Vagina (tissue), 2 donors: ENCODE measurements around the gene FHIT. TPM values are rescaled to one million over a fixed set of nuclear protein-coding genes. Genes with fewer than 3 reads are reported as not detected.

Experiments used
- DNase-seq, 2 donors: peaks; one replicate each; pipeline ENCODE4 v3.0.0-alpha.2; 2017; ENCODE audit errors: extremely low spot score in 2 of 2
- H3K27ac ChIP-seq: fragments of 200-600 bp; sonication (generic); one replicate; pipeline ENCODE4 v1.5.1; 2019
- H3K27me3 ChIP-seq: fragments of 200-600 bp; sonication (generic); one replicate; pipeline ENCODE4 v1.5.1; 2019
- H3K36me3 ChIP-seq, 2 donors: fragments of 200-600 bp; sonication (generic); one replicate each; pipeline ENCODE4 v1.5.1; 2017 to 2019
- H3K4me1 ChIP-seq: fragments of 200-600 bp; sonication (generic); one replicate; pipeline ENCODE4 v1.5.1; 2019
- H3K4me3 ChIP-seq, 2 donors: fragments of 200-600 bp; sonication (generic); 1 replicate in 1 of 2; 2 replicates in 1 of 2; pipeline ENCODE4 v1.5.1; 2016 to 2019
- H3K9me3 ChIP-seq: fragments of 200-600 bp; sonication (generic); one replicate; pipeline ENCODE4 v1.5.1; 2019
- CTCF ChIP-seq, 3 experiments: fragments of 450-650 bp in 2 of 3; fragments of 200-600 bp in 1 of 3; sonication (generic) in 1 of 3; IDR thresholded peaks; one replicate each; pipeline ENCODE4 v1.5.1; 2017 to 2019; ENCODE audit warnings: antibody characterized with exemption in 3 of 3, mild to moderate bottlenecking in 2 of 3, moderate library complexity in 2 of 3
- POLR2A ChIP-seq, 2 donors: fragments of 450-650 bp; IDR thresholded peaks; one replicate each; pipeline ENCODE4 v1.6.1; 2017; ENCODE audit warnings: antibody characterized with exemption in 2 of 2, mild to moderate bottlenecking in 2 of 2, moderate library complexity in 2 of 2
- POLR2AphosphoS5 ChIP-seq, 2 donors: sonication (generic); formaldehyde crosslinking; IDR thresholded peaks; one replicate each; pipeline ENCODE4 v1.9.0; 2017; ENCODE audit warnings: antibody characterized with exemption in 2 of 2, mild to moderate bottlenecking in 2 of 2, low read depth in 1 of 2; ENCODE audit not compliant: insufficient read depth in 1 of 2
- intact Hi-C: fragments of 100-400 bp; cut with DNase I; formaldehyde crosslinking; loops from one replicate; pipeline ENCODE4 v1.15.1; 2023
- total RNA-seq: library from RNA; depleted of rRNA; stranded (reverse); fragments of >200 nt; gene quantifications from one replicate; pipeline ENCODE4 v1.2.3, GENCODE V29; 2016

FHIT gene
- total RNA-seq, 1 donor from 2014 or later = 7.9 TPM

GRCh38 chr3:60957541-60957940 is 293.7 kb downstream of the FHIT start:
- Histone ChIP-seq H3K36me3 (no peaks in the 10 kb centered on the region), H3K4me3 (no peak overlapping the region), H3K4me1 (peaks cover 15% of the 10 kb centered on the region), H3K27me3 (no peaks in the 10 kb centered on the region), H3K9me3 (no peaks in the 10 kb centered on the region), H3K27ac (no peak overlapping the region)
- intact Hi-C loops = no loop called here
- no peak for TF ChIP-seq POLR2AphosphoS5 (IDR thresholded peaks at IDR 0.05; ENCODE audit: insufficient read depth in 1 of 2, low read depth in 1 of 2)
- TF ChIP-seq POLR2A (IDR thresholded peaks at IDR 0.05) = no peak
- TF ChIP-seq CTCF (IDR thresholded peaks at IDR 0.05) = no peak
- no peak for DNase-seq

- no peak for DNase-seq
- H3K27me3 ChIP-seq = no peaks in the 10 kb centered on the region
- TF ChIP-seq POLR2AphosphoS5 (IDR thresholded peaks at IDR 0.05; ENCODE audit: insufficient read depth in 1 of 2, low read depth in 1 of 2) (no peak), CTCF (IDR thresholded peaks at IDR 0.05) (no peak), POLR2A (IDR thresholded peaks at IDR 0.05) (no peak)
- H3K4me3 ChIP-seq = no peak overlapping the region
- intact Hi-C loops = no loop called here
- H3K4me1 ChIP-seq = peaks cover 15% of the 10 kb centered on the region
- no peak overlapping the region for H3K27ac ChIP-seq
- no peaks in the 10 kb centered on the region for H3K36me3 ChIP-seq
- no peaks in the 10 kb centered on the region for H3K9me3 ChIP-seq
Measured at GRCh38 chr3:60956729-60957128, 294.5 kb downstream of the FHIT start.

GRCh38 chr3:60955034-60955433 is 296.2 kb downstream of the FHIT start:
- no peak overlapping the region for H3K27ac ChIP-seq
- H3K9me3 ChIP-seq = no peaks in the 10 kb centered on the region
- H3K4me3 ChIP-seq = no peak overlapping the region
- intact Hi-C loops = no loop called here
- H3K27me3 ChIP-seq = no peaks in the 10 kb centered on the region
- DNase-seq = no peak
- no peak for TF ChIP-seq POLR2A (IDR thresholded peaks at IDR 0.05)
- TF ChIP-seq CTCF (IDR thresholded peaks at IDR 0.05) = no peak
- no peak for TF ChIP-seq POLR2AphosphoS5 (IDR thresholded peaks at IDR 0.05; ENCODE audit: insufficient read depth in 1 of 2, low read depth in 1 of 2)
- H3K36me3 ChIP-seq = no peaks in the 10 kb centered on the region
- peaks cover 15% of the 10 kb centered on the region for H3K4me1 ChIP-seq

- TF ChIP-seq POLR2A (IDR thresholded peaks at IDR 0.05) = no peak
- TF ChIP-seq CTCF (IDR thresholded peaks at IDR 0.05) = no peak
- no peak for TF ChIP-seq POLR2AphosphoS5 (IDR thresholded peaks at IDR 0.05; ENCODE audit: insufficient read depth in 1 of 2, low read depth in 1 of 2)
- no peaks in the 10 kb centered on the region for H3K9me3 ChIP-seq
Measured at GRCh38 chr3:60954048-60954447, 297.2 kb downstream of the FHIT start.

GRCh38 chr3:60953351-60953750 is 297.9 kb downstream of the FHIT start:
- no peaks in the 10 kb centered on the region for H3K27me3 ChIP-seq
- peaks cover 15% of the 10 kb centered on the region for H3K4me1 ChIP-seq
- no peak overlapping the region for H3K27ac ChIP-seq
- H3K36me3 ChIP-seq = no peaks in the 10 kb centered on the region
- intact Hi-C loops = no loop called here
- TF ChIP-seq POLR2AphosphoS5 (IDR thresholded peaks at IDR 0.05; ENCODE audit: insufficient read depth in 1 of 2, low read depth in 1 of 2) = no peak
- no peak for TF ChIP-seq POLR2A (IDR thresholded peaks at IDR 0.05)
- TF ChIP-seq CTCF (IDR thresholded peaks at IDR 0.05) = no peak
- no peak overlapping the region for H3K4me3 ChIP-seq
- H3K9me3 ChIP-seq = no peaks in the 10 kb centered on the region
- DNase-seq = no peak

More at GRCh38 chr3:60954048-60954447, 297.2 kb downstream of the FHIT start:
- peaks cover 15% of the 10 kb centered on the region for H3K4me1 ChIP-seq
- no peak overlapping the region for H3K27ac ChIP-seq
- no peak for DNase-seq
- H3K36me3 ChIP-seq = no peaks in the 10 kb centered on the region
- no peaks in the 10 kb centered on the region for H3K27me3 ChIP-seq
- intact Hi-C loops = no loop called here
- H3K4me3 ChIP-seq = no peak overlapping the region
